Loucy (cell line): ENCODE measurements around the gene NEURL4.

ENCODE experiments used
- H2AFZ ChIP-seq: fragments of 200-600 bp; sonication (generic); 2 replicates; pipeline ENCODE4 v1.6.0; 2016; ENCODE audit warnings: antibody characterized with exemption, mild to moderate bottlenecking, low read length, moderate library complexity
- H3F3A ChIP-seq: fragments of 200-600 bp; 2 replicates; pipeline ENCODE4 v1.6.0; 2016; ENCODE audit warnings: antibody characterized with exemption, low read depth, mild to moderate bottlenecking
- H3K27me3 ChIP-seq: fragments of 200-600 bp; sonication (generic); 2 replicates; pipeline ENCODE4 v1.6.1; 2014; ENCODE audit warnings: low read length, mild to moderate bottlenecking; ENCODE audit not compliant: insufficient read depth, poor library complexity, severe bottlenecking
- H3K36me3 ChIP-seq: fragments of 200-600 bp; sonication (generic); 2 replicates; pipeline ENCODE4 v1.6.1; 2016; ENCODE audit warnings: low read length; ENCODE audit not compliant: insufficient read depth
- H3K4me1 ChIP-seq: fragments of 200-600 bp; sonication (generic); 2 replicates; pipeline ENCODE4 v1.5.1; 2014; ENCODE audit warnings: low read length, mild to moderate bottlenecking; ENCODE audit not compliant: insufficient read depth, poor library complexity, severe bottlenecking
- H3K4me2 ChIP-seq: fragments of 200-600 bp; sonication (generic); 2 replicates; pipeline ENCODE4 v1.6.0; 2014; ENCODE audit warnings: antibody characterized with exemption, low read length, low read depth, mild to moderate bottlenecking; ENCODE audit not compliant: poor library complexity, severe bottlenecking
- H3K4me3 ChIP-seq: fragments of 200-600 bp; sonication (generic); 2 replicates; pipeline ENCODE4 v1.5.1; 2014; ENCODE audit warnings: low read length, mild to moderate bottlenecking, mixed read lengths; ENCODE audit not compliant: poor library complexity, severe bottlenecking
- H3K79me2 ChIP-seq: fragments of 200-600 bp; sonication (generic); 2 replicates; pipeline ENCODE4 v1.6.1; 2014; ENCODE audit warnings: low read length; ENCODE audit not compliant: insufficient read depth
- H3K9ac ChIP-seq: fragments of 200-600 bp; sonication (generic); 2 replicates; pipeline ENCODE4 v1.6.0; 2014; ENCODE audit warnings: mild to moderate bottlenecking, low read depth, low read length, moderate library complexity; ENCODE audit not compliant: poor library complexity, severe bottlenecking
- H3K9me2 ChIP-seq: fragments of 200-600 bp; sonication (generic); replicated peaks from 2 replicates; pipeline ENCODE4 v1.6.1; 2016; ENCODE audit warnings: low read depth, low read length, mixed read lengths
- H3K9me3 ChIP-seq: fragments of 200-600 bp; sonication (generic); 2 replicates; pipeline ENCODE4 v1.6.1; 2014; ENCODE audit warnings: mild to moderate bottlenecking, antibody characterized with exemption, low read length, low read depth; ENCODE audit not compliant: insufficient read depth
- H4K20me1 ChIP-seq: fragments of 200-600 bp; sonication (generic); 2 replicates; pipeline ENCODE4 v1.6.0; 2014; ENCODE audit warnings: antibody characterized with exemption, low read length, mild to moderate bottlenecking; ENCODE audit not compliant: insufficient read depth, poor library complexity, severe bottlenecking
- CTCF ChIP-seq: fragments of 200-600 bp; sonication (generic); conservative IDR thresholded peaks from 2 replicates; pipeline ENCODE4 v1.5.1; 2014; ENCODE audit warnings: mild to moderate bottlenecking, antibody characterized with exemption, low read length
- EZH2phosphoT487 ChIP-seq: fragments of 200-600 bp; IDR thresholded peaks from 2 replicates; pipeline ENCODE4 v1.6.1; 2018; ENCODE audit warnings: antibody characterized with exemption, mild to moderate bottlenecking, moderate library complexity, borderline replicate concordance

Gene NEURL4

GRCh38 chr17:7309628-7310027 lies 19.5 kb downstream of the NEURL4 start:
- Histone ChIP-seq H3K27me3 (peaks cover 12% of the 10 kb centered on the region), H3K9me3 (no peaks in the 10 kb centered on the region), H3K4me3 (peak overlapping the region; percentile 93), H3K9me2 (no peaks in the 10 kb centered on the region), H3K4me1 (peaks cover 32% of the 10 kb centered on the region), H3K79me2 (peaks cover 70% of the 10 kb centered on the region), H3K9ac (peak overlapping the region; percentile 99), H2AFZ (no peak overlapping the region), H4K20me1 (peaks cover 62% of the 10 kb centered on the region), H3K4me2 (peak overlapping the region; percentile 99), H3K36me3 (peaks cover 43% of the 10 kb centered on the region), H3F3A (peaks cover 17% of the 10 kb centered on the region)
- TF ChIP-seq CTCF (no peak), EZH2phosphoT487 (no peak)

GRCh38 chr17:7308625-7309433 lies 20.3 kb downstream of the NEURL4 start:
- no peak for TF ChIP-seq CTCF
- TF ChIP-seq EZH2phosphoT487 = no peak
- Histone ChIP-seq H3K9me2 (no peaks in the 10 kb centered on the region), H3K4me2 (peak overlapping the region; percentile 99), H3K79me2 (peaks cover 63% of the 10 kb centered on the region), H3K36me3 (peaks cover 43% of the 10 kb centered on the region), H3K27me3 (peaks cover 12% of the 10 kb centered on the region), H3K4me1 (peaks cover 24% of the 10 kb centered on the region), H4K20me1 (peaks cover 58% of the 10 kb centered on the region), H2AFZ (no peak overlapping the region), H3K9ac (peak overlapping the region; percentile 99), H3K4me3 (peak overlapping the region; percentile 93), H3K9me3 (no peaks in the 10 kb centered on the region), H3F3A (peaks cover 13% of the 10 kb centered on the region)

- peaks cover 54% of the 10 kb centered on the region for H3K79me2 ChIP-seq
- H3K9me3 ChIP-seq = no peaks in the 10 kb centered on the region
- H4K20me1 ChIP-seq = peaks cover 49% of the 10 kb centered on the region
Measured at GRCh38 chr17:7307686-7308624, 21.2 kb downstream of the NEURL4 start.

More at GRCh38 chr17:7307686-7308624, 21.2 kb downstream of the NEURL4 start:
- TF ChIP-seq EZH2phosphoT487 = no peak
- TF ChIP-seq CTCF = no peak
- Histone ChIP-seq H3K9me2 (no peaks in the 10 kb centered on the region), H3K4me3 (peak overlapping the region; percentile 93), H3K4me1 (peaks cover 21% of the 10 kb centered on the region), H3K27me3 (peaks cover 12% of the 10 kb centered on the region), H3K4me2 (peak overlapping the region; percentile 99), H3K36me3 (peaks cover 35% of the 10 kb centered on the region), H3K9ac (peak overlapping the region; percentile 99), H2AFZ (no peak overlapping the region; the same call in 1 of the 2 replicates), H3F3A (peaks cover 13% of the 10 kb centered on the region)
